ENCODE results near the gene SPATA3.

DNA sequence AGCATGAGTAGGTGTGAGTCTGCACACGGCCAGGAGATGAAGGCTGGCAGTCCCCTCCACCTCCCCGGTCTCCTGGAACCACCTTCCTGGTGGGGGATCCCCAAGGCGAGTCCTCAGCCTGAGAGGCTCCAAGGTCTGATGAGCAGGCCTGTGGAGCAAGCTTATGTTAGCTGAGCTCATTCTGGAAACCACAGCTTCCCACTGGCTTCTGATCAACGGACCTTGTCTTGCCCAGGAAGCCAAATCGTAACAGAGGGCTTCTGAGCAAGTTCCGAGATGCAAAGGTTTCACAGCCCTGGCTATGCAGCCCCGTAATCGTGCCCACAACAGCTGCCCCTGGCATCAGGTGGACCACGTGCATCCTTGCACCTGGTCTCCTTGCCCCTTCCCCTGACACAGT lies 42.1 kb upstream of the SPATA3 start:
- TF ChIP-seq, protein P1, sequence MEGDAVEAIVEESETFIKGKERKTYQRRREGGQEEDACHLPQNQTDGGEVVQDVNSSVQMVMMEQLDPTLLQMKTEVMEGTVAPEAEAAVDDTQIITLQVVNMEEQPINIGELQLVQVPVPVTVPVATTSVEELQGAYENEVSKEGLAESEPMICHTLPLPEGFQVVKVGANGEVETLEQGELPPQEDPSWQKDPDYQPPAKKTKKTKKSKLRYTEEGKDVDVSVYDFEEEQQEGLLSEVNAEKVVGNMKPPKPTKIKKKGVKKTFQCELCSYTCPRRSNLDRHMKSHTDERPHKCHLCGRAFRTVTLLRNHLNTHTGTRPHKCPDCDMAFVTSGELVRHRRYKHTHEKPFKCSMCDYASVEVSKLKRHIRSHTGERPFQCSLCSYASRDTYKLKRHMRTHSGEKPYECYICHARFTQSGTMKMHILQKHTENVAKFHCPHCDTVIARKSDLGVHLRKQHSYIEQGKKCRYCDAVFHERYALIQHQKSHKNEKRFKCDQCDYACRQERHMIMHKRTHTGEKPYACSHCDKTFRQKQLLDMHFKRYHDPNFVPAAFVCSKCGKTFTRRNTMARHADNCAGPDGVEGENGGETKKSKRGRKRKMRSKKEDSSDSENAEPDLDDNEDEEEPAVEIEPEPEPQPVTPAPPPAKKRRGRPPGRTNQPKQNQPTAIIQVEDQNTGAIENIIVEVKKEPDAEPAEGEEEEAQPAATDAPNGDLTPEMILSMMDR (IDR thresholded peaks at IDR 0.05; ENCODE audit: poor library complexity), result no peak
- no peak for TF ChIP-seq EZH2 (IDR thresholded peaks at IDR 0.05; ENCODE audit: borderline replicate concordance)
- no peak for TF ChIP-seq EZH2phosphoT487 (IDR thresholded peaks at IDR 0.05; ENCODE audit: low read depth, severe bottlenecking, unreplicated experiment)

Measured in hepatocyte (in vitro differentiated cells).